NCI-H2081 (cell line): ENCODE results near the gene PPP1R3G.
"Not testable (repeated sequence)": the region's sequence is repeated elsewhere in the genome, so short reads cannot be mapped to it uniquely, and the experiment has no call there.

ENCODE experiments used
- DNase-seq, 2 experiments: peaks; one replicate each; lab custom pipeline; 2025; lab: John Stamatoyannopoulos, UW

Gene PPP1R3G

GRCh38 chr6:5084781-5085647 is at the start of gene PPP1R3G:
TSS of gene PPP1R3G (plus strand) at chr6:5085341. CDS start at chr6:5085486, 145 bp downstream.
- DNase-seq: peak in 1 of 2 experiments; percentile 18

GRCh38 chr6:5036269-5036668 is 48.9 kb upstream of the PPP1R3G start:
- peak; percentile 5 to 47 for DNase-seq

DNA sequence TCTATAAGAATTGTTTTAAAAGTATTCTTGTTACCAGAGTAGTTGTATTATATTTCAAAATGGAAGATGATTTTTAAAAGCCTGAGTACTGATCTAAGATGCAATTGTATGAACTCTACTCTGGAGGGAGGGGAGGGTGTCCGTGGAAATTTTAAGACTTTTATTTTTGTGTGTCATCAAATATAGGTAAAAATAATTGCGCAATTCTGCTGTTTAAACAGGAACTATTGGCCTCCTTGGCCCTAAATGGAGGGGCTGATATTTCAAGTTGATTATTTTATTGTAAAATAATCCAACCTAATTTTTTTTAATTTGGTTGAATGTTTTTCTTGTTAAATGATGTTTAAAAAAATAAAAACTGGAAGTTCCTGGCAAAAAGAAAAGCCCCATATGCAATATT is 43.2 kb upstream of the PPP1R3G start:
- no peak for DNase-seq

GRCh38 chr6:5042436-5042835 is 42.7 kb upstream of the PPP1R3G start:
- no peak for DNase-seq

GRCh38 chr6:5044866-5045265 is 40.3 kb upstream of the PPP1R3G start:
- no peak for DNase-seq

- no peak for DNase-seq
Measured at GRCh38 chr6:5045416-5045815, 39.7 kb upstream of the PPP1R3G start.

DNA sequence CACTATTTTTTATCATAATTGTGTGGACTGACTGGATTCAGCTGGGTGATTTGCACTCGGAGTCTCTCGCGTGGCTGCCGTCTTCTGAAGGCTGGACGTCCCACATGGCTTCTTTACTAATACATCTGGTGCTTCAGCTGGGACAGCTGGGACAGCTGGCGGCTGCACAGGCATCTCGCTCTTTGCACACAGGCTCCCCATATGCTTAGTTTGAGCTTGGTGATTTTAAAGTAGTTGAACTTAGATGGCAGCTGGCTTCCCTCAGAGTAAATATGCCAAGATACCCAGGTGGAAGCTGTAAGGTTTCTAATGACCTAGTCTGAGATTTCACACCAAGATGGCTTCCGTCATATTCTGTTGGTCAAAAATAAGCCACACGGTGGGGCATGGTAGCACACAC is 38.7 kb upstream of the PPP1R3G start:
- DNase-seq: no peak

DNA sequence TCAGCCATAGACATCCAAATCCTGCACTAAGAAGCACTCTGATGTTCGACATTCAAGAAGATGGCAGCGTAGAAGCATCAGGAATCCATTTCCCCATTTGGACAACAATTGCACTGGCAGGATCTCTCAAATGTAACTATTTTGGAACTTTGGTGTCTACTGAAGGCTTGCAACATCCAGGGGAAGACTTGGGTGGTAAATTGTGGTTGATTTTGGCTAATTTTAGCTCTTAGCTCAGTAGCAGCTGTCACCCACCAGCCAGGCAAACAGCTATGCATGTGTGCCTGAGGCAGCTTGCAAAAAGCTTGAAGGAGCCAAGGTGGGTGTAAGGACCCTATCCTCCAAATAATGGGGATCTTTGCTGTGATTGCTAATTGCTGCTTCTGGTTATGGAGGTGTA is 35.1 kb upstream of the PPP1R3G start:
- no peak for DNase-seq

GRCh38 chr6:5051394-5051793 is 33.7 kb upstream of the PPP1R3G start:
- no peak for DNase-seq

- no peak for DNase-seq
Measured at GRCh38 chr6:5053038-5053437, 32.1 kb upstream of the PPP1R3G start.

GRCh38 chr6:5053864-5054244 is 31.3 kb upstream of the PPP1R3G start:
- peak in 1 of 2 experiments; percentile 52 for DNase-seq

DNA sequence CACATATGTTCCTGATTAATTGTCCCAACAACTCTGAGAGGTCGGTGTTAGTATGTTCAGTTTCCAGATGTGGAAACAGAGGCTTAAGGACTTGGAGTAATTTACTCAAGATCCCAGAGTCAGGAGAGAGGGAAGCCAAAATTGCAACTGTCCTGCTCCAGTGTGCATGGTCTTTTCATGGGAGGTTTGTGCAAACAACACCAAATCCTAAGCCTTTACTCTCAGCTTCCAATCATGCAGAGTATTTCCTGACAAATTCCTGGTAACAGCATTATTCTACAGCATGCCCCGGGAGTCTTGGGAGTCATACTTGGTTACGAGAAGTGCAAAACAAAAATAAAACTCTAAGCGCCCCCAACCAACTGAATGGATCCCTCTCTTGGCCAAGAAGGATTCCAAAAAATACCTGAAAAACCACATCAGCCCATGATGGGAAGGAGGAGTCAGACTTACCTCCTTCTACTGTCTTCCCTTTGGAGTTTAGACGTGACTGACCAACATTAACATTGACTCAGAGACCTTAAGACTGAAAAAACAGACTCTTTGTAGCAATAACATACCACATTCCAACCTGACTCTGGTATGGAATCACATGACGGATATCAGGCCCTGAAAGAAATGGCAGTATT is 30.8 kb upstream of the PPP1R3G start:
- no peak for DNase-seq

DNA sequence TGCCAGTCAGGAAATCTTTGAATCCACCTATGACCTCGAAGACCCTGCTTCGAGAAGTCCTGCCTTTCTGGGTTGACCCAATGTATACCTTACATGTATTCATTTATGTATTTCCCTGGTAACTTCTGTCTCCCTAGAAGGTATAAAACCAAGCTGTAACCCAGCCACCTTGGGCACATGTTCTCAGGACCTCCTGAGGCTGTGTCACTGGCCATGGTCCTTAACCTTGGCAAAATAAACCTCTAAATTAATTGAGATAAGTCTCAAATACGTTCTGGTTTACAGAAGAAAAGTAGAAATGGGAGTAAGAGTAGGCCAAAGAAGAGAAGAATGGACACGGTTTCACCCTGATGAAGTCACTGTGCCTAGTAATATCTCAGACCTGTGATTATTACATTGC is 30.0 kb upstream of the PPP1R3G start:
- DNase-seq: no peak

- DNase-seq: no peak
Measured at GRCh38 chr6:5058254-5058653, 26.9 kb upstream of the PPP1R3G start.

GRCh38 chr6:5059036-5059896 is 25.9 kb upstream of the PPP1R3G start:
- no peak for DNase-seq

DNA sequence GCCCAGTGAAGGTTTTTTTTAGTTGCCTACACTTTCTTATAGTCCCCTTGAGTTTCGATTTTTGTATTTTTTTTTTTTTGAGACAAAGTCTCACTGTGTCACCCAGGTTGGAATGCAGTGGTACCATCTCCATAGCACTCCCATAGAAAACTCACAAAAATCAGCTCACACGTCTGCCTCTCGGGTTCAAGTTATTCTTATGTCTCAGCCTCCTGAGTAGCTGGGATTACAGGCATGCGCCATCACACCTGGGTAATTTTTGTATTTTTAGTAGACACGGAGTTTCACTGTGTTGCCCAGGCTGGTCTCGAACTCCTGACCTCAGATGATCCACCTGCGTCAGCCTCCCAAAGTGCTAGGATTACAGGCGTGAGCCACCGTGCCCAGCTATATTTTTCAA is 24.7 kb upstream of the PPP1R3G start:
- not testable (repeated sequence) for DNase-seq

- DNase-seq: no peak
Measured at GRCh38 chr6:5061152-5061551, 24.0 kb upstream of the PPP1R3G start.

- DNase-seq: no peak
Measured at GRCh38 chr6:5063617-5064016, 21.5 kb upstream of the PPP1R3G start.

DNA sequence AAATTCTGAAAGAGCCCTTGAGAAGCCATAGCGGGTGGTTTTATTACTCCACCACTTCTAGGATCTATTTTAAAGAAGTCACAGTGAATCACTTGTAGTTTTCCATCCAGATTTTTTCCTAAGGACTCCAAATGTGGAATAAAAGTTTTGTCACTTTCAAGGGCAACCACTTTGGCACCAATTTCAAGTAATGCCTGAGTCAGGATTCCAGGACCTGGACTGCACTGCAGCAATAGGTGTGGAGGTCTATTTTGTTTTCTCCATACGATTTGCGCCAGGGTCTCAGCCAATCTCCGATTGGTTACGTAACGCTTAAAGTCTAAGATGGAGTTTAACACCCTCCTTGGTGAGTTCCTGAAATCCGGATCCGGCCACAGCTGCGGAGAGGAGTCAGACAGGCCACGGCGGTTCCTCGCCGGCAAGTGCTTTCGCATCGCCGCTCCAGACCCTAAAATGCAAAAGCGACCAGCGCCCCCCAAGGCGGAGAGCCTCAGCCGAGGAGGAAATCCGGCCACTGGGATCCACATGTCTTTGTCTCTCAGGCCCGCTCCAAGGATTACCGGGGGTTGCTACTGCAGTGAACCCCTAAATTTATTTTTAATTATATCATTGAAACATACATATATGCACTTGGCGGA is 18.6 kb upstream of the PPP1R3G start:
- DNase-seq: no peak

GRCh38 chr6:5067305-5067704 is 17.8 kb upstream of the PPP1R3G start:
- no peak for DNase-seq

GRCh38 chr6:5068153-5068751 is 16.9 kb upstream of the PPP1R3G start:
- no peak for DNase-seq

DNA sequence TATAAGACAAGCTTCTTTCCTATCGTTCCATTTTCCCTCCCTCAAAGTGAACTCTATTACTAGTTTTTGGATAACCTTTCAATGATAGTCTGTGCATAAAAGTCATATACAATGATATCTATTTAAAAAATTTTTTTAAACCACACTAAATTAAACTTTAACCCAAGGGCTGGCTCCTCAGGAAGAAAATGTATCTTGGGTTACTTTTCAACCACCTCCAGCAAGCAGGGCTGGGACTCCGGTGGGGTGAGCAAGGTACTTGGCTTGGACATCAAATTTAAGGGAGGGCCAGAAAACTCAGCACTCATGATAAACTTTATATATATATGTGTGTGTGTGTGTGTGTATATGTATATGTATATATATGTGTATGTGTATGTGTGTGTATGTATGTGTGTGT is 13.9 kb upstream of the PPP1R3G start:
- no peak for DNase-seq
